Thoracic aorta (tissue), 2 donors: ENCODE measurements around the gene OR10A5. TPM values are rescaled to one million over a fixed set of nuclear protein-coding genes. Genes with fewer than 3 reads are reported as not detected.
"Not testable (repeated sequence)": the region's sequence is repeated elsewhere in the genome, so short reads cannot be mapped to it uniquely, and the experiment has no call there.

ENCODE experiments used
- ATAC-seq: fragments of 150-250 bp; one replicate; pipeline ENCODE4 v1.8.0; 2017; ENCODE audit warnings: low read depth; ENCODE audit not compliant: insufficient number of reproducible peaks, low FRiP score
- DNase-seq: peaks from one replicate; pipeline ENCODE4 v3.0.0-alpha.2; 2020; ENCODE audit warnings: low spot score
- H3K27ac ChIP-seq, 2 donors: fragments of 200-600 bp; sonication (generic); 1 replicate in 1 of 2; 2 replicates in 1 of 2; pipeline ENCODE4 v1.5.1; 2016; ENCODE audit warnings: mild to moderate bottlenecking in 2 of 2, moderate library complexity in 2 of 2
- H3K27me3 ChIP-seq: fragments of 200-600 bp; sonication (generic); replicated peaks from 2 replicates; pipeline ENCODE4 v1.6.0; 2016; ENCODE audit warnings: mild to moderate bottlenecking; ENCODE audit not compliant: insufficient read depth
- H3K36me3 ChIP-seq: fragments of 200-600 bp; sonication (generic); one replicate; pipeline ENCODE4 v1.5.1; 2016
- H3K4me1 ChIP-seq, 2 donors: fragments of 200-600 bp; sonication (generic); 1 replicate in 1 of 2; 2 replicates in 1 of 2; pipeline versions ENCODE4 v1.5.1 to v1.6.0; 2016; ENCODE audit warnings: low read depth in 2 of 2, mild to moderate bottlenecking in 1 of 2; ENCODE audit not compliant: control insufficient read depth in 1 of 2
- H3K4me3 ChIP-seq: fragments of 200-600 bp; sonication (generic); 2 replicates; pipeline ENCODE4 v1.5.1; 2016; ENCODE audit warnings: mild to moderate bottlenecking
- H3K9me3 ChIP-seq: fragments of 200-600 bp; sonication (generic); 2 replicates; pipeline ENCODE4 v1.5.1; 2016
- total RNA-seq, 2 donors: library from RNA; depleted of rRNA; stranded (reverse); fragments of >200 nt; gene quantifications; one replicate each; pipeline versions ENCODE4 v1.1.0 to v1.2.3, GENCODE V29; 2016
- TF ChIP-seq, protein P1 (sequence below): fragments of 200-600 bp; sonication (generic); IDR thresholded peaks from one replicate; pipeline ENCODE4 v1.5.1; 2019; ENCODE audit warnings: antibody characterized with exemption

The OR10A5 gene
- total RNA-seq, 2 donors from 2014 or later: not detected

DNA sequence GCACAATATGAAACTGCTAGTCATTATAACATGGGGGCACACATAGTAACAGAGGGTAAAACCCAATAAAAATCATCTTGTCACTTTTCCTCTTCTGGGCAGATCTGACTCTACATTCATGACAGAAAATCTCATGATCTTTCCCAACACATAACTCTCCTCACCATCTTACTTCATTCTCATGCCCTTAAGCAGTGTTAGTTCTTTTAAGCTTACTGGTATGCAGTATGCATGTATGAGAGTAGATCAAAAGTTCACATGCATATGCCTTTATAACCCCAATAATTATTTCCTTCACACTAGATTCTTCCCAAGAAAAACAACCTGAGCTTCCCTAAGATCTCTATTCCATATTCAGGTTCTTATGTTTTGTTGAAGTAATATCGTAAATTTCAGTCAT, 25.8 kb downstream of the OR10A5 start:
- H3K27me3 ChIP-seq: no peaks in the 10 kb centered on the region
- no peaks in the 10 kb centered on the region for H3K4me1 ChIP-seq
- no peaks in the 10 kb centered on the region for H3K9me3 ChIP-seq
- no peak overlapping the region for H3K27ac ChIP-seq
- DNase-seq: no peak
- TF ChIP-seq, protein P1, sequence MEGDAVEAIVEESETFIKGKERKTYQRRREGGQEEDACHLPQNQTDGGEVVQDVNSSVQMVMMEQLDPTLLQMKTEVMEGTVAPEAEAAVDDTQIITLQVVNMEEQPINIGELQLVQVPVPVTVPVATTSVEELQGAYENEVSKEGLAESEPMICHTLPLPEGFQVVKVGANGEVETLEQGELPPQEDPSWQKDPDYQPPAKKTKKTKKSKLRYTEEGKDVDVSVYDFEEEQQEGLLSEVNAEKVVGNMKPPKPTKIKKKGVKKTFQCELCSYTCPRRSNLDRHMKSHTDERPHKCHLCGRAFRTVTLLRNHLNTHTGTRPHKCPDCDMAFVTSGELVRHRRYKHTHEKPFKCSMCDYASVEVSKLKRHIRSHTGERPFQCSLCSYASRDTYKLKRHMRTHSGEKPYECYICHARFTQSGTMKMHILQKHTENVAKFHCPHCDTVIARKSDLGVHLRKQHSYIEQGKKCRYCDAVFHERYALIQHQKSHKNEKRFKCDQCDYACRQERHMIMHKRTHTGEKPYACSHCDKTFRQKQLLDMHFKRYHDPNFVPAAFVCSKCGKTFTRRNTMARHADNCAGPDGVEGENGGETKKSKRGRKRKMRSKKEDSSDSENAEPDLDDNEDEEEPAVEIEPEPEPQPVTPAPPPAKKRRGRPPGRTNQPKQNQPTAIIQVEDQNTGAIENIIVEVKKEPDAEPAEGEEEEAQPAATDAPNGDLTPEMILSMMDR: no peak
- H3K36me3 ChIP-seq: no peaks in the 10 kb centered on the region
- no peak overlapping the region for H3K4me3 ChIP-seq
- no peak for ATAC-seq

DNA sequence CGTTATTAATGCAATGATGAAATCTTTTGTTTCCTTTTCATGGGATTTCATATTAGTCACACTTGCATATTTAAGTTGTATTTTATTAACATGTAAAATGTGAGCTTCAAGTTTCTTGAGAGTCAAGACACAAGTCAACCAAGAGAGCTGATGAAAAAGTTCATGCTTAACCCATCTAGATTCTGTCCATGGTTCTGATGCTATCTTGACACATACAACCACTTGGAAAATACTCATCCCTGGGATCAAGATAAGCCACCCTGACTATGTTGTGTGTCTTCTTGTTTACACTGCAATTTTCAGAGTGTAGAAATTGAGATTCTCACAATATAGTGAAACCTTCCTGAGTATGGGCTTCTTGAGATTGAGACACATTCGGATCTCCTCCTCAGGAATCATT, 30.3 kb downstream of the OR10A5 start:
- TF ChIP-seq, protein P1: no peak
- Histone ChIP-seq H3K4me3 (no peak overlapping the region), H3K27me3 (no peaks in the 10 kb centered on the region), H3K9me3 (no peaks in the 10 kb centered on the region), H3K4me1 (no peaks in the 10 kb centered on the region), H3K27ac (no peak overlapping the region), H3K36me3 (no peaks in the 10 kb centered on the region)
- ATAC-seq (no peak), DNase-seq (no peak)

DNA sequence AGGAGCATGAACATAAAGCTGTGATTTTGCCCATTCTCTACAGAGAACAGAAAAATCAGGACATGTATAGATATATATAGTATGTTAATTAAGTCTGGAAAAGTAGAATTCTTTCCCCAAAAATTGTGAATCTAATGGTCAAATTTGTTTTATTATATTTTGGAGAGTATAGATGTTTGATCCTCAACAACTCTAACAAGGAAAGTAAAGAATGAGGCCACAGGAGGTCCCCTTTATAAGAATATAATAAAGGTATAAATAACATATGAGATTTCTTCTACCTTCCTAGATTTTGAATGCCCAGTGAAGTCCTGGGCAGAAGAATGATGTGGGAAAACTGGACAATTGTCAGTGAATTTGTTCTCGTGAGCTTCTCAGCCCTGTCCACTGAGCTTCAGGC, 30.8 kb downstream of the OR10A5 start, which contains the start of gene OR10A4:
OR10A4 (plus strand) TSS at position 301 of the 400 bp plus-strand sequence; CDS start at position 324, 23 bp downstream.
- no peaks in the 10 kb centered on the region for H3K27me3 ChIP-seq
- H3K9me3 ChIP-seq: no peaks in the 10 kb centered on the region
- TF ChIP-seq, protein P1: no peak
- no peaks in the 10 kb centered on the region for H3K4me1 ChIP-seq
- no peak within 1 kb of the TSS for H3K4me3 ChIP-seq
- H3K27ac ChIP-seq: no peak within 1 kb of the TSS
- no peak for DNase-seq
- no peak for ATAC-seq
- no peaks in the 10 kb centered on the region for H3K36me3 ChIP-seq

DNA sequence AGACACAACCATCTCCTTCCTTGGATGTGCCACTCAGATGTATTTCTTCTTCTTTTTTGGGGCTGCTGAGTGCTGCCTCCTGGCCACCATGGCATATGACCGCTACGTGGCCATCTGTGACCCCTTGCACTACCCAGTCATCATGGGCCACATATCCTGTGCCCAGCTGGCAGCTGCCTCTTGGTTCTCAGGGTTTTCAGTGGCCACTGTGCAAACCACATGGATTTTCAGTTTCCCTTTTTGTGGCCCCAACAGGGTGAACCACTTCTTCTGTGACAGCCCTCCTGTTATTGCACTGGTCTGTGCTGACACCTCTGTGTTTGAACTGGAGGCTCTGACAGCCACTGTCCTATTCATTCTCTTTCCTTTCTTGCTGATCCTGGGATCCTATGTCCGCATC, 31.4 kb downstream of the OR10A5 start:
- ATAC-seq (no peak), DNase-seq (no peak)
- no peaks in the 10 kb centered on the region for H3K9me3 ChIP-seq
- H3K4me3 ChIP-seq: no peak overlapping the region
- no peaks in the 10 kb centered on the region for H3K27me3 ChIP-seq
- H3K36me3 ChIP-seq: no peaks in the 10 kb centered on the region
- H3K27ac ChIP-seq: no peak overlapping the region
- H3K4me1 ChIP-seq: no peaks in the 10 kb centered on the region
- TF ChIP-seq, protein P1: no peak

DNA sequence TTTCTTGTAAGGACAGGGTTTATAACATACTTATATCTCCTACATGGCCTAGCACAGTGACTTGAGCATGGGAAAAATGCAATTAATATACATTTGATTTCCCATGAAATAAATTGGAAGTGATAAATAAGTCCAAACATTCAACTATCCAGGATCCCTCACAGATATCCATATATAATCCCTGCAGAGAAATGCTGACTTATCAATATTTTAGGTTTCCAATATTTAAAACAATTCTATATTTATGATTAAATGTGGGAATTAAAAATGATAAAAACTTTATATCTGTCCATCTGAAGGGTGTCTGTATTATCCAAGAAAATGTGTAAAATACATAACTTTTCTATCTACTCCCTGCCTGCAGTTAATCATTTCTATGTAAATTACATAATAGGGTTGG, 37.3 kb downstream of the OR10A5 start:
- no peak for DNase-seq
- H3K27me3 ChIP-seq: no peaks in the 10 kb centered on the region
- no peak for ATAC-seq
- no peak overlapping the region for H3K4me3 ChIP-seq
- H3K4me1 ChIP-seq: no peaks in the 10 kb centered on the region
- no peak overlapping the region for H3K27ac ChIP-seq
- TF ChIP-seq, protein P1: no peak
- no peaks in the 10 kb centered on the region for H3K9me3 ChIP-seq
- no peaks in the 10 kb centered on the region for H3K36me3 ChIP-seq

DNA sequence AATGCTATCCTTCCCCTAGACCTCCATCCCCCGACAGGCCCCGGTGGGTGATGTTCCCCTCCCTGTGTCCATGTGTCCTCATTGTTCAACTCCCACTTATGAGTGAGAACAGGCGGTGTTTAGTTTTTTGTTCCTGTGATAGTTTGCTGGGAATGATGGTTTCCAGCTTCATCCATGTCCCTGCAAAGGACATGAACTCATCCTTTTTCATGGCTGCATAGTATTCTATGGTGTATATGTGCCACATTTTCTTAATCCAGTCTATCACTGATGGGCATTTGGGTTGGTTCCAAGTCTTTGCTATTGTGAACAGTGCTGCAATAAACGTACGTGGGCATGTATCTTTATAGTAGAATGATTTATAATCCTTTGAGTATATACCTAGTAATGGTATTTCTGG, 42.2 kb downstream of the OR10A5 start:
- not testable (repeated sequence) for ATAC-seq, H3K27ac ChIP-seq, H3K4me1 ChIP-seq, H3K4me3 ChIP-seq, H3K27me3 ChIP-seq, DNase-seq, H3K9me3 ChIP-seq, H3K36me3 ChIP-seq
